ENCODE data around the gene PANX1.

The PANX1 gene

DNA sequence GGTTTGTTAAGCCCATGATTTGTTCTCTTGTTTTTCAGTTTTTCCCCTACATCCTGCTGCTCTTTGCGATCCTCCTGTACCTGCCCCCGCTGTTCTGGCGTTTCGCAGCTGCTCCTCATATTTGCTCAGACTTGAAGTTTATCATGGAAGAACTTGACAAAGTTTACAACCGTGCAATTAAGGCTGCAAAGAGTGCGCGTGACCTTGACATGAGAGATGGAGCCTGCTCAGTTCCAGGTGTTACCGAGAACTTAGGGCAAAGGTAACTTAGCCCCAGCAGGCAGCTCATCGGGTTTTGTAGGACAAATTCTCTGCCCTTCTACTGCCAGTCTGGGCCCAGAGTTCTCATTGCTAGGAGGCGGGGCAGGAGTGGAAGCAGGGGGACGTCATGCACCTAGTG is 49.7 kb downstream of the PANX1 start:
- no peak for DNase-seq
- TF ChIP-seq GATA1 (IDR thresholded peaks at IDR 0.05; ENCODE audit: low read depth, low read length), result no peak
- TF ChIP-seq POLR2A (IDR thresholded peaks at IDR 0.05; ENCODE audit: low read length), result no peak

DNA sequence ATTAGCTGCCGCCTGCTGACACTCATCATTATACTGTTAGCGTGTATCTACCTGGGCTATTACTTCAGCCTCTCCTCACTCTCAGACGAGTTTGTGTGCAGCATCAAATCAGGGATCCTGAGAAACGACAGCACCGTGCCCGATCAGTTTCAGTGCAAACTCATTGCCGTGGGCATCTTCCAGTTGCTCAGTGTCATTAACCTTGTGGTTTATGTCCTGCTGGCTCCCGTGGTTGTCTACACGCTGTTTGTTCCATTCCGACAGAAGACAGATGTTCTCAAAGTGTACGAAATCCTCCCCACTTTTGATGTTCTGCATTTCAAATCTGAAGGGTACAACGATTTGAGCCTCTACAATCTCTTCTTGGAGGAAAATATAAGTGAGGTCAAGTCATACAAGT is 51.1 kb downstream of the PANX1 start:
- no peak for DNase-seq
- TF ChIP-seq GATA1 (IDR thresholded peaks at IDR 0.05; ENCODE audit: low read depth, low read length), result no peak
- TF ChIP-seq POLR2A (IDR thresholded peaks at IDR 0.05; ENCODE audit: low read length), result no peak

GRCh38 chr11:94181526-94181925 is 52.9 kb downstream of the PANX1 start:
- no peak for DNase-seq
- TF ChIP-seq GATA1 (IDR thresholded peaks at IDR 0.05; ENCODE audit: low read depth, low read length) (no peak), POLR2A (IDR thresholded peaks at IDR 0.05; ENCODE audit: low read length) (no peak)

GRCh38 chr11:94181943-94182342 is 53.3 kb downstream of the PANX1 start:
- TF ChIP-seq GATA1 (IDR thresholded peaks at IDR 0.05; ENCODE audit: low read depth, low read length) (no peak), POLR2A (IDR thresholded peaks at IDR 0.05; ENCODE audit: low read length) (no peak)
- no peak for DNase-seq

GRCh38 chr11:94183251-94183885 is 54.7 kb downstream of the PANX1 start:
- no peak for TF ChIP-seq GATA1 (IDR thresholded peaks at IDR 0.05; ENCODE audit: low read depth, low read length)
- no peak for DNase-seq

DNA sequence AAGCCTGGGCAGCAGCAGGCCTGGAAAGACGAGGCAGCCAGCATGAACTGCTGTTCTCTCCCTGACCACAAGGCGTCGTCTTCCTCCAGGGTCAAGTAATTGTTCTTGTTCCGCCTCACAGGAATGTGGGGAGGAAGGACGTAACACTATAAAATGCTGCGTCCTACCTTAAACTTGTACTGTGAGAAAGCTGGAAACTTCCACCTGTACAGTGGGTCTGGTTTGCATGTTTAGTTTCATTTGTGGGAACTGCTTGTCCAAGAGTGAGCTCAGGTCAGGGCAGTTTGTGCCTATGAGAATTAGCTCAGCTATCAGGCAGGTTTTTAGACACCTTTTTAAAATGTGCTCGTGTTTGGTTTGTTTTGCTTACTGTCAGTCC is 55.2 kb downstream of the PANX1 start:
- peak; percentile 47 to 67 for DNase-seq

DNA sequence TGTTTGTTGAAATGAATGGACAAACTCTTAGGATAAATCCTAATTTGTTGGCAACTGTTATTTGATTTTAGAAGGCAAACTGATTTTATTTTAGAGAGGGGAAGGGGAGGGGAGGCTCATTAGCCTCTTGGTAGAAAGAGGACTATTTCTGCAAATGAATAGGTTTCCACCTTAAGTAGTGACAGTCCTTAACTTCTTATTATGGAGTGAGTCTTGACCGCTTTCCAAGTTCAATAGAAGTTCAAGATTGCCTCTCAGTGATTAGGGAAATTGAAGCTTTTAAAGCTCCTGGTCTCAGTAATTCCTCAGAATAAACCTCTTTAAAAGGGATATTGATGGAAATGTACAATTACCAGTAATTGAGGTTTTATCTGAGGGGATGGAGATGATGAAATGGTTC is 55.7 kb downstream of the PANX1 start:
- TF ChIP-seq GATA1 (IDR thresholded peaks at IDR 0.05; ENCODE audit: low read depth, low read length), result no peak
- TF ChIP-seq POLR2A (IDR thresholded peaks at IDR 0.05; ENCODE audit: low read length), result no peak
- DNase-seq, result no peak

More for the DNA sequence above, 55.2 kb downstream of the PANX1 start:
- no peak for TF ChIP-seq GATA1 (IDR thresholded peaks at IDR 0.05; ENCODE audit: low read depth, low read length)
- no peak for TF ChIP-seq POLR2A (IDR thresholded peaks at IDR 0.05; ENCODE audit: low read length)

DNA sequence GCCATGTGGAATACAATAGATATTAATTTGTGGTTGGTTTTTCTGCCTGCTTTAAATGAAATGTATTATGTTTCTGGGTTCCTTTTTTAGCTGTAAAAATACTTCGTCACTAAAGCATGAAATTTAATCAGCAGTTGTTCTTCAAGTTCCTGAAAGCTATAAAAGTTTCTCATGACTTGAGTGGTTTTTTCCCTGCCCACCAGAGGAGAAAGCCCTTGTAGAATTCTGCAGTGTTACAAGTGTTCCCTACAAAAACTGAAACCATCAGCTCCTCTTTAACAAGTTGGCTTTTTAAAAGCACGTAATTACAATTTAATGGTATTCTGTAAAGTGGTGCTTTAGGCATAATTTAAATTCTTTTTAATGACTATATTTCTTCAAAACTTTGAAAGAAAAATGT is 56.2 kb downstream of the PANX1 start:
- no peak for DNase-seq
- no peak for TF ChIP-seq GATA1 (IDR thresholded peaks at IDR 0.05; ENCODE audit: low read depth, low read length)
- TF ChIP-seq POLR2A (IDR thresholded peaks at IDR 0.05; ENCODE audit: low read length), result no peak

- TF ChIP-seq POLR2A (IDR thresholded peaks at IDR 0.05; ENCODE audit: low read length) (no peak), GATA1 (IDR thresholded peaks at IDR 0.05; ENCODE audit: low read depth, low read length) (no peak)
- DNase-seq, result no peak
Observed at GRCh38 chr11:94185416-94186084, 56.9 kb downstream of the PANX1 start.

DNA sequence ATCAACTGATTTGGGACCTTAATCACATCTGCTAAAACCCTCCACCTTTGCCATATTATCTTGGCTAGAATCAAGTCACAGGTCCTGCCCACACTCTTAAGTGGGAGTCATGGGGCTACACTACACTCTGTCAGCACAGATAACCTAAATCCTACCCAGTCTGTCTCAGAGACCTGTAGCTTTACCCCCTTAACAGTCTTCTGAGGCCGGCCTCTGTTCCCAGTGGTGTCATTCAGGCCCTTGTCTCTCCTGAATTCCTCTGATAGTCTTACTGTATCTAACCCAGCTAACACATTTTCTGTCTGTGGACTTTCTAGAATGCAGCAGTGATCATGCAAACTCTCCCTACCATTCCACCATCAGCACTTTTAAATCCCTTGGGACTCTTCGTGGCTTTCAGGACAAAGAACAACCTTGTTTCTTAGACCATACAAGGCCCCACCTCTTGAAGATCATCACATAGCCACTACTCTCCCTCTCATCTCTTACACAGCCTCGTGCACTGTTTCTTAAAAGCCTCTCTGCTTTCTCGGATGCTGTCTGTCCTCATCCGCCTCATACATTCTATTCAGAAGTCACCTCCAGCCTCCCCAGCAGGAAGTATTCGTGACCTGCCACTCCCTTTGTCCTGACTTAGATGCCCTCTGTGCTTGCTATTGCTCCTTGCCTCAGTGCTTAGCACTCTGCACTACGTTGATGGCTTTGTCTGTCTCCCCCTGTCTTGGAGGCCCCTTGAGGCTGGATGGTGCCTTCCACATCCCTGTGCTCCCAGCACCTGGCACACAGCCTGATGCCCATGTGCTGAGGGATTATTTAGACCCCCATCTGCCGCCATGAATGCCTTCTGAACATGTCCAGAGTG is 57.9 kb downstream of the PANX1 start:
- TF ChIP-seq POLR2A (IDR thresholded peaks at IDR 0.05; ENCODE audit: low read length), result no peak
- no peak for TF ChIP-seq GATA1 (IDR thresholded peaks at IDR 0.05; ENCODE audit: low read depth, low read length)
- no peak for DNase-seq

- TF ChIP-seq GATA1 (IDR thresholded peaks at IDR 0.05; ENCODE audit: low read depth, low read length) (no peak), POLR2A (IDR thresholded peaks at IDR 0.05; ENCODE audit: low read length) (no peak)
- no peak for DNase-seq
Observed at GRCh38 chr11:94193288-94193687, 64.6 kb downstream of the PANX1 start.

DNA sequence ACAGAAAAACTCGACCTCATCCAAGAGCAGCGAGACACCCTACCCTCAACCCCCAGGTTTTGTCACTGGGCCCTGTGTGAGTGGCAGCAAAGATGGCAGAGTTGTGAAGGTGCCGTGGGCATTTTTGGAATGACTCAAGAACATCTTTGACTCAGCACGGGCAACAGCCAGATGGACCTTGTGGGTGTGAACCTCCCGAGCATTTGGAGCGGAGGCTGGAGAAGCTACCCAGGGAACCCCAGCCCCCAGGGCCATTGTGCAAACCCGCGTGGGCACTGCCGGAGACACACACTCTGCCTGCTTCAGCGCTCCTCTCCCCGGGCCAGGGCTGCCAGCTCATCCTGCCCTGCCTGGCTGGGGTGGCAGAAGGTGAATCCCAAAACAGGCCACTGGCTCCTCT is 66.1 kb downstream of the PANX1 start:
- no peak for DNase-seq
- TF ChIP-seq POLR2A (IDR thresholded peaks at IDR 0.05; ENCODE audit: low read length) (no peak), GATA1 (IDR thresholded peaks at IDR 0.05; ENCODE audit: low read depth, low read length) (no peak)

DNA sequence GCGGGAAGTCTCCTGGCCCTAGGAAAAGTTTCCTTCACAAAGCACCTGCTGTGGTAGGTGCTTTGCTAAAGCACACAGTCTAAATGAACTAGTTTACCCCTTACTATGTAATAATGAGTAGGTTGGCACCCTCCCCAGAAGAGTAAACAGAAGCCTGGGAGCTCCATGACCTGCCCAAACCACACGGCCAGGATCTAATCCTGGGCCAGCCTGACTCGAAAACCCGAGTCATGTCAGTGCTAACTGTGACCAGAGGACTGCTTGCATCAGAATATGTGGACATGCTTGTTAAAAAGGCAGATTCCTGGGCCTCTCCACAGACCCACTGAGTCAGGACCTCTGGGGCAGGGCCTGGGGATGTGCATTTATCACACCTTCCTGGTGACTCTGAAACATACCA is 67.7 kb downstream of the PANX1 start:
- TF ChIP-seq POLR2A (IDR thresholded peaks at IDR 0.05; ENCODE audit: low read length) (no peak), GATA1 (IDR thresholded peaks at IDR 0.05; ENCODE audit: low read depth, low read length) (no peak)
- DNase-seq, result no peak

GRCh38 chr11:94198718-94199117 is 70.1 kb downstream of the PANX1 start:
- DNase-seq, result no peak
- TF ChIP-seq GATA1 (IDR thresholded peaks at IDR 0.05; ENCODE audit: low read depth, low read length), result no peak
